ENCODE data around the gene NEK8.

NEK8 gene

GRCh38 chr17:28747051-28747691, 18.6 kb downstream of the NEK8 start:
- DNase-seq (ENCODE audit: low read depth in 2 of 2), result no peak
- TF ChIP-seq, protein P1, sequence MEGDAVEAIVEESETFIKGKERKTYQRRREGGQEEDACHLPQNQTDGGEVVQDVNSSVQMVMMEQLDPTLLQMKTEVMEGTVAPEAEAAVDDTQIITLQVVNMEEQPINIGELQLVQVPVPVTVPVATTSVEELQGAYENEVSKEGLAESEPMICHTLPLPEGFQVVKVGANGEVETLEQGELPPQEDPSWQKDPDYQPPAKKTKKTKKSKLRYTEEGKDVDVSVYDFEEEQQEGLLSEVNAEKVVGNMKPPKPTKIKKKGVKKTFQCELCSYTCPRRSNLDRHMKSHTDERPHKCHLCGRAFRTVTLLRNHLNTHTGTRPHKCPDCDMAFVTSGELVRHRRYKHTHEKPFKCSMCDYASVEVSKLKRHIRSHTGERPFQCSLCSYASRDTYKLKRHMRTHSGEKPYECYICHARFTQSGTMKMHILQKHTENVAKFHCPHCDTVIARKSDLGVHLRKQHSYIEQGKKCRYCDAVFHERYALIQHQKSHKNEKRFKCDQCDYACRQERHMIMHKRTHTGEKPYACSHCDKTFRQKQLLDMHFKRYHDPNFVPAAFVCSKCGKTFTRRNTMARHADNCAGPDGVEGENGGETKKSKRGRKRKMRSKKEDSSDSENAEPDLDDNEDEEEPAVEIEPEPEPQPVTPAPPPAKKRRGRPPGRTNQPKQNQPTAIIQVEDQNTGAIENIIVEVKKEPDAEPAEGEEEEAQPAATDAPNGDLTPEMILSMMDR (IDR thresholded peaks at IDR 0.05; ENCODE audit: low read depth, low read length), result no peak
- no peak overlapping the region for H3K4me3 ChIP-seq (replicated peaks in 1 of 2; ENCODE audit: low read depth in 2 of 2, low read length in 2 of 2)

GRCh38 chr17:28747801-28748750, 19.5 kb downstream of the NEK8 start:
- no peak for DNase-seq (ENCODE audit: low read depth in 2 of 2)
- TF ChIP-seq, protein P1 (IDR thresholded peaks at IDR 0.05; ENCODE audit: low read depth, low read length), result no peak
- no peak overlapping the region for H3K4me3 ChIP-seq (replicated peaks in 1 of 2; ENCODE audit: low read depth in 2 of 2, low read length in 2 of 2)

DNA sequence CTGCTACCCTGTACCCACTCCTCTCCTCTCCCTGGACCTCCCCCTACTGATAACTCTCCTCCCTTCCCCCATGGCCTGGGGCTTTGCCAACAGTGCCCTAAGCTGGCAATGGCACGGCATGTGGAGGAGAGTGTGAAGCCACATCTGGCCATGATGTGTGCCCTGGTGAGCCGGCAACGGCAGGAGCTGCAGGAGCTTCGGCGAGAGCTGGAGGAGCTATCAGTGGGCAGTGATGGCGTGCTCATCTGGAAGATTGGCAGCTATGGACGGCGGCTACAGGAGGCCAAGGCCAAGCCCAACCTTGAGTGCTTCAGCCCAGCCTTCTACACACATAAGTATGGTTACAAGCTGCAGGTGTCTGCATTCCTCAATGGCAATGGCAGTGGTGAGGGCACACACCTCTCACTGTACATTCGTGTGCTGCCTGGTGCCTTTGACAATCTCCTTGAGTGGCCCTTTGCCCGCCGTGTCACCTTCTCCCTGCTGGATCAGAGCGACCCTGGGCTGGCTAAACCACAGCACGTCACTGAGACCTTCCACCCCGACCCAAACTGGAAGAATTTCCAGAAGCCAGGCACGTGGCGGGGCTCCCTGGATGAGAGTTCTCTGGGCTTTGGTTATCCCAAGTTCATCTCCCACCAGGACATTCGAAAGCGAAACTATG, 20.4 kb downstream of the NEK8 start:
- no peak for DNase-seq (ENCODE audit: low read depth in 2 of 2)
- TF ChIP-seq, protein P1 (IDR thresholded peaks at IDR 0.05; ENCODE audit: low read depth, low read length), result no peak
- H3K4me3 ChIP-seq (replicated peaks in 1 of 2; ENCODE audit: low read depth in 2 of 2, low read length in 2 of 2), result no peak overlapping the region

DNA sequence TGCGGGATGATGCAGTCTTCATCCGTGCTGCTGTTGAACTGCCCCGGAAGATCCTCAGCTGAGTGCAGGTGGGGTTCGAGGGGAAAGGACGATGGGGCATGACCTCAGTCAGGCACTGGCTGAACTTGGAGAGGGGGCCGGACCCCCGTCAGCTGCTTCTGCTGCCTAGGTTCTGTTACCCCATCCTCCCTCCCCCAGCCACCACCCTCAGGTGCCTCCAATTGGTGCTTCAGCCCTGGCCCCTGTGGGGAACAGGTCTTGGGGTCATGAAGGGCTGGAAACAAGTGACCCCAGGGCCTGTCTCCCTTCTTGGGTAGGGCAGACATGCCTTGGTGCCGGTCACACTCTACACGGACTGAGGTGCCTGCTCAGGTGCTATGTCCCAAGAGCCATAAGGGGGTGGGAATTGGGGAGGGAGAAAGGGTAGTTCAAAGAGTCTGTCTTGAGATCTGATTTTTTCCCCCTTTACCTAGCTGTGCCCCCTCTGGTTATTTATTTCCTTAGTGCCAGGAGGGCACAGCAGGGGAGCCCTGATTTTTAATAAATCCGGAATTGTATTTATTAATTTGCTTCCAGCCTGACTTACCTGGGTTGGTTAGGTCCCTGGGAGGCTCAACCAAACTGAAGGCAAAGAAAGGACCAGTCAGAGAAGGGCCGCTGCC, 21.1 kb downstream of the NEK8 start:
- no peak overlapping the region for H3K4me3 ChIP-seq (replicated peaks in 1 of 2; ENCODE audit: low read depth in 2 of 2, low read length in 2 of 2)
- no peak for DNase-seq (ENCODE audit: low read depth in 2 of 2)
- TF ChIP-seq, protein P1 (IDR thresholded peaks at IDR 0.05; ENCODE audit: low read depth, low read length), result no peak

GRCh38 chr17:28750178-28751047, 21.8 kb downstream of the NEK8 start:
- peak; percentile 95 to 96 for DNase-seq (ENCODE audit: low read depth in 2 of 2)
- TF ChIP-seq, protein P1 (IDR thresholded peaks at IDR 0.05; ENCODE audit: low read depth, low read length), result peak; percentile 100
- no peak overlapping the region for H3K4me3 ChIP-seq (replicated peaks in 1 of 2; ENCODE audit: low read depth in 2 of 2, low read length in 2 of 2)

Data from cardiac fibroblast (primary cell).